Activated naive CD4-positive, alpha-beta T cell treated with anti-CD3 and anti-CD28 coated beads, Interleukin-2, amount 50 U/mL, for 24 hours (primary cell): ENCODE measurements around the gene SLC24A3.
"Not testable (repeated sequence)": the region's sequence is repeated elsewhere in the genome, so short reads cannot be mapped to it uniquely, and the experiment has no call there.

Source experiments
- H3K27ac Mint-ChIP-seq: one replicate; pipeline ENCODE4 v1.8.0; 2021; ENCODE audit warnings: mild to moderate bottlenecking, mixed read lengths
- H3K27me3 Mint-ChIP-seq: one replicate; pipeline ENCODE4 v1.8.0; 2021; ENCODE audit warnings: mixed read lengths
- H3K36me3 Mint-ChIP-seq: one replicate; pipeline ENCODE4 v1.8.0; 2021; ENCODE audit warnings: mixed read lengths
- H3K4me1 Mint-ChIP-seq: one replicate; pipeline ENCODE4 v1.8.0; 2021; ENCODE audit warnings: mixed read lengths
- H3K4me3 Mint-ChIP-seq: one replicate; pipeline ENCODE4 v1.8.0; 2021; ENCODE audit warnings: mild to moderate bottlenecking, mixed read lengths
- H3K9me3 Mint-ChIP-seq: one replicate; pipeline ENCODE4 v1.8.0; 2021; ENCODE audit warnings: mixed read lengths

The SLC24A3 gene

GRCh38 chr20:19659448-19659847 lies 447.0 kb downstream of the SLC24A3 start:
- Mint-ChIP-seq H3K27ac (no peak overlapping the region), H3K27me3 (peaks cover 11% of the 10 kb centered on the region), H3K4me1 (no peaks in the 10 kb centered on the region), H3K36me3 (no peaks in the 10 kb centered on the region), H3K9me3 (no peaks in the 10 kb centered on the region), H3K4me3 (no peak overlapping the region)

- Mint-ChIP-seq H3K4me3 (no peak overlapping the region), H3K27ac (no peak overlapping the region), H3K27me3 (peaks cover 11% of the 10 kb centered on the region), H3K36me3 (no peaks in the 10 kb centered on the region), H3K4me1 (no peaks in the 10 kb centered on the region), H3K9me3 (no peaks in the 10 kb centered on the region)
Measured at GRCh38 chr20:19660808-19661378, 448.5 kb downstream of the SLC24A3 start.

- Mint-ChIP-seq H3K4me1 (no peaks in the 10 kb centered on the region), H3K9me3 (no peaks in the 10 kb centered on the region), H3K36me3 (no peaks in the 10 kb centered on the region), H3K27me3 (peaks cover 14% of the 10 kb centered on the region), H3K4me3 (no peak overlapping the region), H3K27ac (no peak overlapping the region)
Measured at GRCh38 chr20:19661717-19662636, 449.5 kb downstream of the SLC24A3 start.

GRCh38 chr20:19662637-19662995 lies 450.2 kb downstream of the SLC24A3 start:
- Mint-ChIP-seq H3K9me3 (no peaks in the 10 kb centered on the region), H3K27ac (no peak overlapping the region), H3K4me3 (no peak overlapping the region), H3K27me3 (peaks cover 15% of the 10 kb centered on the region), H3K36me3 (no peaks in the 10 kb centered on the region), H3K4me1 (no peaks in the 10 kb centered on the region)

- H3K36me3 Mint-ChIP-seq, result no peaks in the 10 kb centered on the region
- H3K27me3 Mint-ChIP-seq, result peaks cover 5% of the 10 kb centered on the region
- no peaks in the 10 kb centered on the region for H3K4me1 Mint-ChIP-seq
- no peaks in the 10 kb centered on the region for H3K9me3 Mint-ChIP-seq
- H3K4me3 Mint-ChIP-seq, result no peak overlapping the region
- no peak overlapping the region for H3K27ac Mint-ChIP-seq
Measured at GRCh38 chr20:19668418-19668817, 456.0 kb downstream of the SLC24A3 start.

- Mint-ChIP-seq H3K27me3 (peaks cover 5% of the 10 kb centered on the region), H3K27ac (no peak overlapping the region)
Measured at GRCh38 chr20:19670829-19671228, 458.4 kb downstream of the SLC24A3 start.

GRCh38 chr20:19671374-19671773 lies 458.9 kb downstream of the SLC24A3 start:
- Mint-ChIP-seq H3K4me1 (no peaks in the 10 kb centered on the region), H3K27ac (no peak overlapping the region), H3K9me3 (no peaks in the 10 kb centered on the region), H3K36me3 (no peaks in the 10 kb centered on the region), H3K27me3 (peaks cover 5% of the 10 kb centered on the region), H3K4me3 (no peak overlapping the region)

More at GRCh38 chr20:19670829-19671228, 458.4 kb downstream of the SLC24A3 start:
- H3K4me1 Mint-ChIP-seq, result no peaks in the 10 kb centered on the region
- H3K36me3 Mint-ChIP-seq, result no peaks in the 10 kb centered on the region
- no peak overlapping the region for H3K4me3 Mint-ChIP-seq
- H3K9me3 Mint-ChIP-seq, result no peaks in the 10 kb centered on the region

GRCh38 chr20:19672498-19672897 lies 460.1 kb downstream of the SLC24A3 start:
- Mint-ChIP-seq H3K36me3 (no peaks in the 10 kb centered on the region), H3K4me3 (no peak overlapping the region), H3K27me3 (peaks cover 1% of the 10 kb centered on the region), H3K27ac (no peak overlapping the region), H3K9me3 (no peaks in the 10 kb centered on the region), H3K4me1 (no peaks in the 10 kb centered on the region)

GRCh38 chr20:19673575-19673974 lies 461.1 kb downstream of the SLC24A3 start:
- H3K27ac Mint-ChIP-seq, result no peak overlapping the region
- H3K9me3 Mint-ChIP-seq, result no peaks in the 10 kb centered on the region
- no peak overlapping the region for H3K4me3 Mint-ChIP-seq
- H3K4me1 Mint-ChIP-seq, result no peaks in the 10 kb centered on the region
- H3K27me3 Mint-ChIP-seq, result peaks cover 1% of the 10 kb centered on the region
- no peaks in the 10 kb centered on the region for H3K36me3 Mint-ChIP-seq

- H3K4me3 Mint-ChIP-seq, result no peak overlapping the region
- H3K27me3 Mint-ChIP-seq, result peaks cover 1% of the 10 kb centered on the region
- H3K36me3 Mint-ChIP-seq, result no peaks in the 10 kb centered on the region
- H3K9me3 Mint-ChIP-seq, result no peaks in the 10 kb centered on the region
- no peaks in the 10 kb centered on the region for H3K4me1 Mint-ChIP-seq
- H3K27ac Mint-ChIP-seq, result no peak overlapping the region
Measured at GRCh38 chr20:19676202-19676601, 463.8 kb downstream of the SLC24A3 start.

- no peaks in the 10 kb centered on the region for H3K36me3 Mint-ChIP-seq
- H3K4me1 Mint-ChIP-seq, result no peaks in the 10 kb centered on the region
- H3K4me3 Mint-ChIP-seq, result no peak overlapping the region
- H3K9me3 Mint-ChIP-seq, result no peaks in the 10 kb centered on the region
- no peak overlapping the region for H3K27ac Mint-ChIP-seq
- H3K27me3 Mint-ChIP-seq, result no peaks in the 10 kb centered on the region
Measured at GRCh38 chr20:19677336-19677735, 464.9 kb downstream of the SLC24A3 start.

- H3K27me3 Mint-ChIP-seq, H3K4me1 Mint-ChIP-seq, H3K27ac Mint-ChIP-seq, H3K36me3 Mint-ChIP-seq, H3K9me3 Mint-ChIP-seq, H3K4me3 Mint-ChIP-seq: not testable (repeated sequence)
Measured at GRCh38 chr20:19678591-19678990, 466.1 kb downstream of the SLC24A3 start.

GRCh38 chr20:19679900-19680495 lies 467.6 kb downstream of the SLC24A3 start:
- Mint-ChIP-seq H3K9me3 (no peaks in the 10 kb centered on the region), H3K4me1 (no peaks in the 10 kb centered on the region), H3K27ac (no peak overlapping the region), H3K27me3 (peaks cover 2% of the 10 kb centered on the region), H3K36me3 (no peaks in the 10 kb centered on the region), H3K4me3 (no peak overlapping the region)

GRCh38 chr20:19682249-19682648 lies 469.8 kb downstream of the SLC24A3 start:
- H3K27me3 Mint-ChIP-seq, result peaks cover 4% of the 10 kb centered on the region
- no peaks in the 10 kb centered on the region for H3K9me3 Mint-ChIP-seq

GRCh38 chr20:19683188-19683587 lies 470.7 kb downstream of the SLC24A3 start:
- H3K9me3 Mint-ChIP-seq, result no peaks in the 10 kb centered on the region
- H3K4me1 Mint-ChIP-seq, result no peaks in the 10 kb centered on the region
- peaks cover 4% of the 10 kb centered on the region for H3K27me3 Mint-ChIP-seq
- H3K27ac Mint-ChIP-seq, result no peak overlapping the region
- no peaks in the 10 kb centered on the region for H3K36me3 Mint-ChIP-seq
- no peak overlapping the region for H3K4me3 Mint-ChIP-seq

More at GRCh38 chr20:19682249-19682648, 469.8 kb downstream of the SLC24A3 start:
- Mint-ChIP-seq H3K36me3 (no peaks in the 10 kb centered on the region), H3K4me3 (no peak overlapping the region), H3K4me1 (no peaks in the 10 kb centered on the region), H3K27ac (no peak overlapping the region)

- no peaks in the 10 kb centered on the region for H3K9me3 Mint-ChIP-seq
- H3K27ac Mint-ChIP-seq, result no peak overlapping the region
- H3K36me3 Mint-ChIP-seq, result no peaks in the 10 kb centered on the region
- H3K27me3 Mint-ChIP-seq, result peaks cover 4% of the 10 kb centered on the region
- no peak overlapping the region for H3K4me3 Mint-ChIP-seq
- no peaks in the 10 kb centered on the region for H3K4me1 Mint-ChIP-seq
Measured at GRCh38 chr20:19683822-19684221, 471.4 kb downstream of the SLC24A3 start.
